DOHH2 (cell line): ENCODE data around the gene GUCY1A2.

Experiments
- H3F3A ChIP-seq: fragments of 200-600 bp; sonication (generic), shearing (Covaris generic); 2 replicates; pipeline ENCODE4 v1.6.0; 2016; ENCODE audit warnings: antibody characterized with exemption, mild to moderate bottlenecking; ENCODE audit not compliant: control insufficient read depth, insufficient read depth
- H3K27ac ChIP-seq: fragments of 200-600 bp; sonication (generic); 2 replicates; pipeline ENCODE4 v1.5.1; 2014; ENCODE audit warnings: low read depth, mild to moderate bottlenecking, low read length, moderate library complexity
- H3K27me3 ChIP-seq: fragments of 200-600 bp; sonication (generic); 2 replicates; pipeline ENCODE4 v1.6.1; 2014; ENCODE audit warnings: mild to moderate bottlenecking, low read length, mixed read lengths; ENCODE audit not compliant: control insufficient read depth
- H3K36me3 ChIP-seq: fragments of 200-600 bp; sonication (generic); 2 replicates; pipeline ENCODE4 v1.6.1; 2014; ENCODE audit warnings: mild to moderate bottlenecking, low read length, moderate library complexity, mixed read lengths; ENCODE audit not compliant: control insufficient read depth
- H3K4me1 ChIP-seq: fragments of 200-600 bp; sonication (generic); 2 replicates; pipeline ENCODE4 v1.6.1; 2014; ENCODE audit warnings: mild to moderate bottlenecking, low read length, mixed read lengths; ENCODE audit not compliant: control insufficient read depth
- H3K4me2 ChIP-seq: fragments of 200-600 bp; sonication (generic); 2 replicates; pipeline ENCODE4 v1.6.0; 2014; ENCODE audit warnings: mild to moderate bottlenecking, low read length, moderate library complexity
- H3K4me3 ChIP-seq: fragments of 200-600 bp; sonication (generic); 2 replicates; pipeline ENCODE4 v1.5.1; 2014; ENCODE audit warnings: mild to moderate bottlenecking, low read length, mixed read lengths
- H3K79me2 ChIP-seq: fragments of 200-600 bp; sonication (generic); 2 replicates; pipeline ENCODE4 v1.6.1; 2014; ENCODE audit warnings: mild to moderate bottlenecking, low read length, mixed read lengths; ENCODE audit not compliant: control insufficient read depth
- H3K9me2 ChIP-seq: fragments of 200-600 bp; sonication (generic); replicated peaks from 2 replicates; pipeline ENCODE4 v1.6.1; 2014; ENCODE audit warnings: mild to moderate bottlenecking, low read length, mixed read lengths; ENCODE audit not compliant: control insufficient read depth
- H3K9me3 ChIP-seq: fragments of 200-600 bp; sonication (generic); 2 replicates; pipeline ENCODE4 v1.6.1; 2014; ENCODE audit warnings: antibody characterized with exemption, low read length, mixed read lengths; ENCODE audit not compliant: control insufficient read depth, insufficient read depth
- H4K20me1 ChIP-seq: fragments of 200-600 bp; sonication (generic); 2 replicates; pipeline ENCODE4 v1.6.0; 2014; ENCODE audit warnings: low read depth, mild to moderate bottlenecking, antibody characterized with exemption, low read length, moderate library complexity; ENCODE audit not compliant: control insufficient read depth, insufficient read depth
- EZH2phosphoT487 ChIP-seq: fragments of 200-600 bp; sonication (generic); IDR thresholded peaks from 2 replicates; pipeline ENCODE4 v1.6.1; 2017; ENCODE audit warnings: borderline replicate concordance, mild to moderate bottlenecking, antibody characterized with exemption, low read length, moderate library complexity, mixed read lengths
- TF ChIP-seq, protein P1 (sequence below): fragments of 200-600 bp; sonication (generic); IDR thresholded peaks from one replicate; pipeline ENCODE4 v1.5.1; 2014; ENCODE audit warnings: antibody characterized with exemption, mild to moderate bottlenecking, low read depth, low read length; ENCODE audit not compliant: poor library complexity, severe bottlenecking

The GUCY1A2 gene

DNA sequence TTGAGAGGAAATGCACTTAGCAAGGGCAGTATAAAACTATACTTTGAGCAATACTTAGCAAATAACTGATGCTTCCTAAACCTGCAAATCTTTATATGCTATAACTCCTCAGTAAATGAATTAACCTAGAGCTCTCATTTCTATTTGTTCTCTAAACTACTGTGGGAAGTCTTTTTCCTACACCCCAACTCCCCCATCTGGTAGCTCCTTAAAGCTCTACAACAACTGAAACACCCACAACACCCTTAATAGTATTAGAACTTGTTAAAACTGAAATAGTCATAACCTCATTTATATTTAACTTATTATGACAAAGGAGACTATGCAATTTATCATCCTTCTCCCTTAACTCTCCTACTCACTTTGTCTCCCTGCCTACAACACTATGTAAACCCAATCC, 43.4 kb downstream of the GUCY1A2 start:
- Histone ChIP-seq H3K36me3 (no peaks in the 10 kb centered on the region), H3F3A (no peaks in the 10 kb centered on the region), H4K20me1 (no peaks in the 10 kb centered on the region), H3K79me2 (no peaks in the 10 kb centered on the region), H3K9me2 (no peaks in the 10 kb centered on the region), H3K4me3 (no peak overlapping the region), H3K27ac (no peak overlapping the region), H3K4me1 (no peaks in the 10 kb centered on the region), H3K4me2 (no peak overlapping the region), H3K9me3 (no peaks in the 10 kb centered on the region), H3K27me3 (no peaks in the 10 kb centered on the region)
- TF ChIP-seq, protein P1, sequence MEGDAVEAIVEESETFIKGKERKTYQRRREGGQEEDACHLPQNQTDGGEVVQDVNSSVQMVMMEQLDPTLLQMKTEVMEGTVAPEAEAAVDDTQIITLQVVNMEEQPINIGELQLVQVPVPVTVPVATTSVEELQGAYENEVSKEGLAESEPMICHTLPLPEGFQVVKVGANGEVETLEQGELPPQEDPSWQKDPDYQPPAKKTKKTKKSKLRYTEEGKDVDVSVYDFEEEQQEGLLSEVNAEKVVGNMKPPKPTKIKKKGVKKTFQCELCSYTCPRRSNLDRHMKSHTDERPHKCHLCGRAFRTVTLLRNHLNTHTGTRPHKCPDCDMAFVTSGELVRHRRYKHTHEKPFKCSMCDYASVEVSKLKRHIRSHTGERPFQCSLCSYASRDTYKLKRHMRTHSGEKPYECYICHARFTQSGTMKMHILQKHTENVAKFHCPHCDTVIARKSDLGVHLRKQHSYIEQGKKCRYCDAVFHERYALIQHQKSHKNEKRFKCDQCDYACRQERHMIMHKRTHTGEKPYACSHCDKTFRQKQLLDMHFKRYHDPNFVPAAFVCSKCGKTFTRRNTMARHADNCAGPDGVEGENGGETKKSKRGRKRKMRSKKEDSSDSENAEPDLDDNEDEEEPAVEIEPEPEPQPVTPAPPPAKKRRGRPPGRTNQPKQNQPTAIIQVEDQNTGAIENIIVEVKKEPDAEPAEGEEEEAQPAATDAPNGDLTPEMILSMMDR, result no peak
- no peak for TF ChIP-seq EZH2phosphoT487

DNA sequence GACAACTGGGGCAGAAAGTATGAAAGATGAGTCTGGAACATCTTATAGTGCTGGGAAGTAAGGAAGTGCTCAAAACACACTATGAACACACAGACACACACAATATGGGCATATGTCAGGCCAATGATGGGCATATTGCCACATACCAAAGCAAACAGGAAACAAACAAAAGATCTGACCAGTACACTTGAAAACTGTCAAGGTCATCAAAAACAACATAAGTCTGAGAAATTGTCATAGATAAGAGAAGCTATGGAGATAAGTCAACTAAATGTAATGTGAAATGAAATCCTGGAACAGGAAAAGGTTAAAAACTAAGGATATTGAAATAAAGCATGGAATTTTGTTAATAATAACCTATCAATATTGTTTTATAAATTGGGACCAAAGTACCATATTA, 46.4 kb downstream of the GUCY1A2 start:
- Histone ChIP-seq H3K4me1 (no peaks in the 10 kb centered on the region), H3K27me3 (no peaks in the 10 kb centered on the region), H3K36me3 (no peaks in the 10 kb centered on the region), H4K20me1 (no peaks in the 10 kb centered on the region), H3K4me2 (no peak overlapping the region), H3K27ac (no peak overlapping the region), H3K9me2 (no peaks in the 10 kb centered on the region), H3K4me3 (no peak overlapping the region), H3K9me3 (no peaks in the 10 kb centered on the region), H3K79me2 (no peaks in the 10 kb centered on the region), H3F3A (no peaks in the 10 kb centered on the region)
- TF ChIP-seq, protein P1, result no peak
- TF ChIP-seq EZH2phosphoT487, result no peak

DNA sequence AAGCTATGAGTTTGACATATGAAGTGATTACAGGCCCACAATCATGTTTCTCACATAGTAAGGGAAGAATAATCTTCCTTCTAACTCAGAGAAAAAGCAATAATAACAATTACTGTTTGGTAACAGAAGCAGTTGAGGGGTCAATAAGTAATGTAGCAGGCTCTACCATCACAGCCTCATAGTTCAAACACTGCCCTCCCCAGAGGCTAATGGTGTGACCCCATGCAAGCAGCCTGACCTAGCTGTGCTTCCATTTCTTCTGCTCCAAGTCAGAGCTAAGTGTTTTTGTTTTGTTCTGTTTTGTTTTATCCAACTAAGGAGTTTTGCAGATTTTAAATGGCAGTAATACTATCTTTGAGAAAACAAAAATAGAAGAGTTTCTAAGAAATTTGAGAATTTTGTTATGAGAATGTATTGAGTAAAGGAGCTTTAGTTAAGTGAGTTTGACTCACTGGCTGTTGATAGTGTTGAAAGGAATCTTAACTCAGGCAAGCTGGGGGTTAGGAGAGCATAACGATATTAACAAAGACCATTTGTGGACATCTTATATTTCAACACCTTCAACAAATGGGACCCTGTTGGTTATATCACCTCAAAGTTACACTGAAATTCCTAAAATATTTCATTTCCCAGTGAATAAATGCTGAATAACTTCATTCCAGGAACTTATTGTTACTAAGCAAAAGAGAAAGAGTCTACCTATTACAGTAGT, 48.5 kb downstream of the GUCY1A2 start:
- Histone ChIP-seq H3K27me3 (no peaks in the 10 kb centered on the region), H3K9me2 (no peaks in the 10 kb centered on the region), H3K4me1 (no peaks in the 10 kb centered on the region), H4K20me1 (no peaks in the 10 kb centered on the region), H3K9me3 (no peaks in the 10 kb centered on the region), H3K4me3 (no peak overlapping the region), H3K27ac (no peak overlapping the region), H3F3A (no peaks in the 10 kb centered on the region), H3K79me2 (no peaks in the 10 kb centered on the region), H3K36me3 (no peaks in the 10 kb centered on the region), H3K4me2 (no peak overlapping the region)
- no peak for TF ChIP-seq EZH2phosphoT487
- TF ChIP-seq, protein P1, result no peak
